ENCODE results near the gene TEX11.

DNA sequence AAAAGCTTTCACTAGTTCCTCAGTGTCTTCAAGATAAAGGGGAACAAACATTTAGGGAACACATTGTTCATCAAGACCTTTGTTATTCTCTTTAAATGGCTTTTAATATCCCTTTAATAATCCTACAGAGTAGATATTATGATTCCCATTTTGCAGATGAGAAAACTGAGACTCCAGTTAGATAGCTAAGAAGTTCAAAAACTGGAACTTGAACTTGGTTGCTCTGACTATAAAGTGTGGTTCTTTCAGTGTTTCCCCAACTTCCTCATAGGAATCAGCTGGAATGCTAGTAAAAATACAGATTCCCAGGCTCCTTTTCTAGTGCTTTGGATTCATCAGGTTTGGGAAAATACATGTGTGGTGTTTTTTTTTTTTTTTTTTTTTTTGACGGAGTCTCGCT is 426.2 kb downstream of the TEX11 start:
- TF ChIP-seq POLR2A (IDR thresholded peaks at IDR 0.05), result no peak
- TF ChIP-seq, protein P1, sequence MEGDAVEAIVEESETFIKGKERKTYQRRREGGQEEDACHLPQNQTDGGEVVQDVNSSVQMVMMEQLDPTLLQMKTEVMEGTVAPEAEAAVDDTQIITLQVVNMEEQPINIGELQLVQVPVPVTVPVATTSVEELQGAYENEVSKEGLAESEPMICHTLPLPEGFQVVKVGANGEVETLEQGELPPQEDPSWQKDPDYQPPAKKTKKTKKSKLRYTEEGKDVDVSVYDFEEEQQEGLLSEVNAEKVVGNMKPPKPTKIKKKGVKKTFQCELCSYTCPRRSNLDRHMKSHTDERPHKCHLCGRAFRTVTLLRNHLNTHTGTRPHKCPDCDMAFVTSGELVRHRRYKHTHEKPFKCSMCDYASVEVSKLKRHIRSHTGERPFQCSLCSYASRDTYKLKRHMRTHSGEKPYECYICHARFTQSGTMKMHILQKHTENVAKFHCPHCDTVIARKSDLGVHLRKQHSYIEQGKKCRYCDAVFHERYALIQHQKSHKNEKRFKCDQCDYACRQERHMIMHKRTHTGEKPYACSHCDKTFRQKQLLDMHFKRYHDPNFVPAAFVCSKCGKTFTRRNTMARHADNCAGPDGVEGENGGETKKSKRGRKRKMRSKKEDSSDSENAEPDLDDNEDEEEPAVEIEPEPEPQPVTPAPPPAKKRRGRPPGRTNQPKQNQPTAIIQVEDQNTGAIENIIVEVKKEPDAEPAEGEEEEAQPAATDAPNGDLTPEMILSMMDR (IDR thresholded peaks at IDR 0.05), result no peak

All from Peyer's patch (tissue), 4 donors.